Measurements from ENCODE around the gene RFT1.

RFT1 gene

DNA sequence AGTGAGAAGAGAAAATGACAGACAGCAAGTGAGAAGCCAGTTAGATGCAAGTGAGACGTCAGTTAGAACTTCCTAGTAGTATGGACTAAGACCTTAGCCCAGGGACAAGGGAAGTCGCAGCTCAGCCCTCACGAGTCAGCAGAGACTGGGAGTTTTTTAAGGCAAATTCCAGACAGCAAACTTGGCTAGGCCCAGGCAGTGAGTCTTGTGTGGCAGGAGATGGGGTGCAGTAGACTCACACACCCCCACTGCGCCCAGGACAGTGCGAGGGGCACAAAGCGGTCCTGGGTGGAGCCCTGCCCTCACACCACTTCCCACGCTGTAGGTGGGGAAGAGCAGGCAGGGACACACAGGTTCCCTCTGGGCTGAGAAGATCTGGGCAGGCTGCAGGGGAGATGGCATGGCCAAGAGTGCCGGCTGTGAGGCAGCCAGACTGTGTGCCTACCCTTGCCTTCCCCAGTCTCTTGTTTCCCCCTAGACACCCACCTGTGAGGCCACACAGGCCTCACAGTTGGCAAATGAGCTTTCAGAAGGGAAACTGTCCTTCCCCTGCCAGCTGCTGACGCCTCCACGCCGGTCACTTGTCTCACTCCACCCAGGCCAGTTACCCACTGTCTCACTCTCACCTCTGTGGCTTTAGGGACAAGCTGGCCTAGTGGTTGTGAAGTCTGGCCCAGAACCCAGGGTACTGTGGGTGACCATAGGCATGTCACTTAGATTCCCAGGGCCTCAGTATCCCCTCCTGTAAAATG, 17.1 kb upstream of the RFT1 start:
- no peaks in the 10 kb centered on the region for H3K27me3 Mint-ChIP-seq
- no peak overlapping the region for H3K4me3 Mint-ChIP-seq
- H3K27ac Mint-ChIP-seq, result no peak overlapping the region

DNA sequence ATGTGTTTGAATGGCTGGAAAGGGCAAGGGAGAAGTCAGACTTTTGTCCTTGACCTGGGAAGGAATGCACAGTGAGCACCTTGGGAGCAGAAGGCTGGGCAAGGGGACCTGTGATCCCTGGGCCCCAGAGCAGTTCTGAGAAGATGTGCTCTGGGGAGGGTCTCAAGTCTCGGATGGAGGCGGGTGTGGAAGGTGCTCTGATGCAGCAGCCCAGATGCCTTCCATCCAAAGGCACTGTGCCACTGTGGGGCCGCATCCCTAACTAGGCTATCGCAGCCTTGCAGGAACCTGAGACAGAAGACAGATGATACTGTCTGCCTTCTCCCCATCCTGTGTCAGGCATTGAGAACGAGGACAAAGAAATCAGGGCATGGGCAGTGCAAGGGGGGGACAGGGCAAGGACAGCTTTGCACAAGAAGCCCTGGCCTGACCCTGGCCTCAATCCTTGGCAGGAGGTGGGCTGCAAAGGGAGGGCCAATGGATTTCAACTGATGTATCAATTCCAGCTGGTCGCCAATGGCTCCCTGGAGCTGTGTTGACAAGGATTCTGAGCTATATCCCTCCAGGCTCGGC, 16.2 kb upstream of the RFT1 start:
- DNase-seq, result no peak
- Mint-ChIP-seq H3K4me3 (no peak overlapping the region), H3K4me1 (no peaks in the 10 kb centered on the region), H3K27ac (no peak overlapping the region), H3K9me3 (no peaks in the 10 kb centered on the region), H3K36me3 (ENCODE audit: low read depth) (no peaks in the 10 kb centered on the region), H3K27me3 (no peaks in the 10 kb centered on the region)
- no peak for ATAC-seq

More for the DNA sequence above, 17.1 kb upstream of the RFT1 start:
- ATAC-seq (no peak), DNase-seq (no peak)
- H3K36me3 Mint-ChIP-seq (ENCODE audit: low read depth), result no peaks in the 10 kb centered on the region
- H3K9me3 Mint-ChIP-seq, result no peaks in the 10 kb centered on the region
- H3K4me1 Mint-ChIP-seq, result no peaks in the 10 kb centered on the region

DNA sequence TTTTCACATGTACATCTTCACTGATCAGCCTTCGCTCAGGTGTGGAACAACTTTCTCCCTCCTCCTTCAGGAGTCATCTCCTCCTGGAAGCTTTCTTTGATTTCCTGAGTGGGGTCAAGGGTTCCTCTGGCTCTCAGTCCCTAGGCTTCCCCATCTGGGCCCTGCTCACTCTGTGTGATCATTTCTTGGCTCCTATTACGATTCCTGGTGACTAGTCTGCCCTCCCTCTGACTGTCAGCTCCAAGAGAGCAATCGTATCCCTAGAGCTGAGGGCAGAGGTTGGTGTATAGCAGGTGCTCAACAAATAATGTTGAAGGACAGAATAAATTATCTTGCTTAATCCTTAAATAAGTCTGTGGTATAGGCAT, 15.5 kb upstream of the RFT1 start:
- Mint-ChIP-seq H3K36me3 (ENCODE audit: low read depth) (no peaks in the 10 kb centered on the region), H3K27me3 (no peaks in the 10 kb centered on the region), H3K4me3 (no peak overlapping the region), H3K4me1 (no peaks in the 10 kb centered on the region), H3K9me3 (no peaks in the 10 kb centered on the region), H3K27ac (no peak overlapping the region)
- ATAC-seq (no peak), DNase-seq (no peak)

DNA sequence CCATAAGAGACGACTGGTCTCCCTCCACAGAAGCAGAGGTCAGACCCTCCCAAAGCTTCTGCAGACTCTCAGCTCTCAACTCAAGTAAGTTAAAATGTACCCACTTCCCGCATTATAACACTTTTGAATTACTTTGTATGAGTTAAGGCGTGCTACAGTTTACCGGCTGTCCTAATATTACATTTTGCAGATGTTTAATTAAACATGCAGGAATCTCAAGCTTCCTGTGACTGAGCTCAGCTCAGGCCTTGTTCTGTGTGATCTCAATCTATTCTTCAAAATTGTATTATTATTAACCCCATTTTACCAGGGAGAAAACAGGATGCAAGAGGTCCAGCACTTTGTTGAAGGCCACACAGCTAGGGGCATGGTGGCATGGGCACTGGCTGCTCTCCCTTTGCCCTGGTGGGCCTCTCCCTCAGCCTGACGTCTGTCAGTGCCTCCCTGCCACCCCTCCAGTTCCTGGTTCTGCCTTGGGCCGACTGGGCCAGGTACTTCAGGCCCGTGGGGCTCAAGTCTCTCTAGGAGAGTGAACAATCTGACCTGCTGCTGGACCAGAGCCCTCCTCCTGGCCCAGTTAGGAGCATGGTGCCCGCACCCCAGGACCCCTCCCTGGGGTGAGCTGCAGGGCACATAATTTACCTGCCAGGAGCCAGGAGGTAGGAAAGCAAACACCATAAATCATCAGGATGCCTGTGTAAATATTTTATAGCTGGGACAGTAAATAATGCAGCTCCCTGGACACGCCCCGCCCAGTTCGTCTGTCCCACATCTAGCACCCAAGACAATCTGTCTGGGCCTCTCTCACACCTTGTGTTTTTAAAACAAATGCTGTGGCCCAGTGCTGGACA, 14.9 kb upstream of the RFT1 start:
- Mint-ChIP-seq H3K4me1 (no peaks in the 10 kb centered on the region), H3K9me3 (no peaks in the 10 kb centered on the region), H3K36me3 (ENCODE audit: low read depth) (no peaks in the 10 kb centered on the region), H3K27ac (no peak overlapping the region), H3K27me3 (no peaks in the 10 kb centered on the region), H3K4me3 (no peak overlapping the region)
- DNase-seq (no peak), ATAC-seq (no peak)

DNA sequence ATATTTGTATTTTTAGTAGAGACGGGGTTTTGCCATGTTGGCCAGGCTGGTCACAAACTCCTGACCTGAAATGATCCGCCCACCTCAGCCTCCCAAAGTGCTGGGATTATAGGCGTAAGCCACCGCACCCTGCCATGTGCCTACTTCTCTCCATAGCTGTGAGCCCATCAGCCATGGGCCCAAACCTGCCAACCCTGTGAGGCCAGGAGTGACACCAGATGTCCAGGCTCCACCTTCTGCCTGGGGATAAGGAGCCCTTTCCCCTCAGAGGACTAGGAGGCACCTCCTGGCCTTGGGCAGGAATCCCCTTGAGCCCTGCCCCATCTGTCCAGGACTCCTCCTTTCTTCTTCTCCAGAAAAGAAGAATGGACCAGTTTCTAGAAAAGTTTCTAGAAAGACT, 14.2 kb upstream of the RFT1 start:
- Mint-ChIP-seq H3K27me3 (no peaks in the 10 kb centered on the region), H3K36me3 (ENCODE audit: low read depth) (no peaks in the 10 kb centered on the region), H3K4me3 (no peak overlapping the region), H3K4me1 (no peaks in the 10 kb centered on the region), H3K9me3 (no peaks in the 10 kb centered on the region), H3K27ac (no peak overlapping the region)
- DNase-seq (no peak), ATAC-seq (no peak)

DNA sequence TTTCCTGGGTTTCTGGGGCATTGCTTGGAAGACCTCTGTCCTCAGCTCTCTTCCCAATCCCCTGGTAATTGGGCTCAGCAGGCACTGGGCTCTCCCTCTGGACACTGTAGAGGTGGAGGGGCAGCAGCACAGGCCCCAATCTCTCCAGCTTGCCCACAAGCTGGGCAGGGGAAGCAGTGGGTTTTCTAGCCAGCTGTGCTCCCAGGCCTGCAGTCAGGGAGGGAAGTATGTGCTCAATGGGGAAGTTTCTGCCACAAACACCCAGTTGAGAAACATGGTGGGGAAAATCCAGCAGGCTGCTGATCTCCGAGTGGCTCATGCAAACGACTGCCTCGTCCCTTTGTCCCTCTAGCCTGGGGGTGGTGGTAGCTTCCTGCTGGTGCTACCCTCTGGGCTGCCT, 12.8 kb upstream of the RFT1 start:
- ATAC-seq (no peak), DNase-seq (no peak)
- H3K4me1 Mint-ChIP-seq, result no peaks in the 10 kb centered on the region
- no peak overlapping the region for H3K4me3 Mint-ChIP-seq
- no peak overlapping the region for H3K27ac Mint-ChIP-seq
- no peaks in the 10 kb centered on the region for H3K36me3 Mint-ChIP-seq (ENCODE audit: low read depth)
- H3K9me3 Mint-ChIP-seq, result no peaks in the 10 kb centered on the region
- no peaks in the 10 kb centered on the region for H3K27me3 Mint-ChIP-seq

DNA sequence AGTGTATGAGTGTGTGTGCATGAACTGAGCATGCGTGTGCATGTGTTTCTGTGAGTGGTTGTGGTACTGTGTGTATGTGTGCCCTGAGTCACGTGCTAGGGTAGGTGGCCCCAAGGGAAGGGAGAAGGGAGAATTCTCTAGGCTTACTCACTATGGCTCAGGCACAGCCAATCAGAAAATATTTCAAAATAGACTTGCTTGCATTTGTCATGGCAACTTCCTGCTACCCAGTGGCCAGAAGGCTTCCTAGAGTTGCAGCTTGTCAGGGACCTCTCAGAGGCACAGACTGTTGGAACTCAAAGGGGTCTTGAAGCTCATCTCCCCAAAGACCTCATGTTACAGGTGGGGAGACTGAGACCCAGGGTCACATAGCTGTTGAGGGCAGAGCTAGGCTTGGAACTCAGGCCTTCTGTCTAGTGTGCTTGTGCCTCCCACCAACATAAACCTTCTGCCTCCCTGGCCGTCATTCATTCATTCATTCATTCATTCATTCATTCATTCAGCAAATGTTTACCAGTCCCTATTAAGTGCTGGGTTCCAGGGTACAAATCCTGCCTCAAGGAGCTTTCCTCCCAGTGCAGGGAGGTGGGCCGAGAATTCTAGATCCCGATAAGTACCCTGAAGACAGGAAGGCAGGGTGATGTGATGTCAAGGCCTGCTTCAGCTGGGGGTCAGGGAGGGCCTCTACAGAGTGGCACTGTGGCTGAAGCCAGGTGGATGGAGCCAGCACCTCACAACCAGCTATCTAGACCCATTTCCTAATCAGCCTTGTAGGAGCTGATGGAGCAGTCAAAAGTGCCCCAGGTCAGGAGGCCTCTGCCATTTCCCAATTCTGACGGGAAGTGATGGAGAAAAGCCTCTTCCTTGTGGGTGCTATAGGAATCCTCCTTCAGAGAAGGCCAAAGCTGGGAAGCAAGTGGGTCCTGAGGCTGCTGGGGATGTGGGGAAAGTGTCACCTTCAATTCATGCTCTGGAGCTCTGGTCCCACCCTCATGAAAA, 10.9 kb upstream of the RFT1 start:
- H3K27me3 Mint-ChIP-seq, result no peaks in the 10 kb centered on the region
- no peaks in the 10 kb centered on the region for H3K9me3 Mint-ChIP-seq
- no peaks in the 10 kb centered on the region for H3K36me3 Mint-ChIP-seq (ENCODE audit: low read depth)
- no peak overlapping the region for H3K27ac Mint-ChIP-seq
- DNase-seq, result no peak
- no peak for ATAC-seq
- no peak overlapping the region for H3K4me3 Mint-ChIP-seq
- H3K4me1 Mint-ChIP-seq, result no peaks in the 10 kb centered on the region

DNA sequence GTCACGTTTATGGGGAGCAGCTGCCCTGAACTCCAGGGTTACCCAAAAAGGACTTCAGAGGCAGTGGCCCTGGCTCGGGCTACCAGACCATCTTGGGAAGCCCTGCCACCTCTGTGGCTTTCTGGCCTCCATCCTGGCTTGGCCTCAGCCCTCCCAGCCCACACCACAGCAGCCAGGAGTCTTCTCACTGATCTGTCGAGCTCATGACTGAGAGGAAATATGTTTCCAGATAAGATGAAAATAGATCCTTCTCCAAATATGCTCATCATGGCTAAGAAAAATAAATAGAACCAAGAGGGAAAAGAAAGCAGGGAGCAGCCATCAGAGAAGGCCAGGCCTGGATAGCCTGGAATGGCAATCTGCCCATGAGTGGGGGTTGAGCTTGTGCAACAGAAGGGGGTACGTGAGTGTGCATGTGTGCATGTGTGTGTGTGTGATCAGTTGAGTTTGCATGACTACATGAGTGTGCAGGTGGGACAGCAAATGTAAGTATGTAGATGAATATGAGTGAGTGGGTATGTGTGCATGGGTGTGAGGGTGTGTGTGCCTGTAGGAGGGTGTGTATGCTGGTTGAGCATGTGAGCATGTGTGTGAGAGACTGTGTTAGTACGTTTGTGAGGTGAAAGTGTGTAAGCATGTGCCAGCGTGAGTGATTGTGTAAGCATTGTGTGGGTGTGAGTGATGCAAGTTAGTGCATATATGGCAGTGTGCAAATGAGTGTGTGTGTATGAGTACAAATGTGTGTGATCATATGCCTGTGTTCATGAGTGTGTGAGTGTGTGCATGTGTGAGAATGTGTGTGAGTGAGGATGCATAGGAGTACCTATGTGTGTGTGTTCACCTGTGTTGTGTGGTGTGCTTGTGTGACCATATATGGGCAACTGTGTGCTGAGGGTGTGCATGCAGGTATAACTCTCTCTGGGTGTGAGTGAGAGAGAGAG, 9.9 kb upstream of the RFT1 start:
- Mint-ChIP-seq H3K27ac (no peak overlapping the region), H3K4me1 (no peaks in the 10 kb centered on the region), H3K36me3 (ENCODE audit: low read depth) (no peaks in the 10 kb centered on the region), H3K9me3 (no peaks in the 10 kb centered on the region), H3K4me3 (no peak overlapping the region), H3K27me3 (no peaks in the 10 kb centered on the region)
- ATAC-seq (no peak), DNase-seq (no peak)

DNA sequence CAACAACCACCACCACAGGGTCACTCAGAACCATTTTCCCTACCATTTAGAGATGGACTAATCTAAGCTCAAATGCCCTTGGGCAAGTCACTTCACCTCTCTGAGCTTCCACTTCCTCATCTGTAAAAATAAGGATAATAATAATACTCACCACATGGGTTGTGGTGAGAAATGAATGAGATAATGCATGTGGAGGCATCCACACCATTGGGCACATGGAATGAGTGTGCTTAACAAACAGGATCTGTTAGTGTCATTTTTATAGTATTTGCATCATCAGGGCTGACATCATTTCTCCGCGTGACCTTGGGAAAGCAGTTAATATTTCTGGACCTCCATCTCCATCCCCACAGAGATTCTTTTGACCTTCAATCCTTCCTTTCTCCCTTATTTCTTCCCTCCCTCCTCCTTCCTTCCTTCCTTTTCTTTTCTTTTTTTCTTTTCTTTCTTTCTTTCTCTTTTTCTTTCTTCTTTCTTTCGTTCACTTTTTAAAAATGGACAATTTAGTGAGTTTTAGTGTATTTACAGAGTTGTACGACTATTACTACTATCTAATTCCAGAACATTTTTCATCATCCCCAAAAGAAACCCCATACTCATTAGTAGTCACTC, 7.7 kb upstream of the RFT1 start:
- no peak for ATAC-seq
- Mint-ChIP-seq H3K36me3 (ENCODE audit: low read depth) (no peaks in the 10 kb centered on the region), H3K4me3 (no peak overlapping the region), H3K27me3 (no peaks in the 10 kb centered on the region), H3K4me1 (no peaks in the 10 kb centered on the region), H3K27ac (no peak overlapping the region), H3K9me3 (no peaks in the 10 kb centered on the region)
- DNase-seq, result no peak

DNA sequence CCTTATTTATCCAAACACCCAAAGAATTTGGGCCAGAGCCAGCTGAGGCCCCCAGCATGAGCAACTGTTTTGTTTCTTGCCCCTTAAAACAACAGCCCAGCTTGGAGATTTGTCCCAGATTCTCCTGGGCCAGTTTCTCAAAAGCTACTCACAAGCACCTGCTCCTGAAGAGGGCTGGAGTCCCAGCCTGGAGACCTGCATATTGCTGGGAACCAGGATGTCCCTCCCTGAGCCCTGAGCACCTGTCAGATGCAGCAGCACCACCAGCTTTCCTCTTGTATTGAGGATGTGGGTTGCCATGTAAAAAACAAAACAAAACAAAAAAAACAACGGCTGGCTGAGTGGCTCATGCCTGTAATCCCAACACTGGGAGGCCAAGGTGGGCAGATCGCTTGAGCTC, 7.0 kb upstream of the RFT1 start:
- DNase-seq, result no peak
- no peak overlapping the region for H3K27ac Mint-ChIP-seq
- H3K4me1 Mint-ChIP-seq, result no peaks in the 10 kb centered on the region
- no peak for ATAC-seq
- no peaks in the 10 kb centered on the region for H3K27me3 Mint-ChIP-seq
- H3K36me3 Mint-ChIP-seq (ENCODE audit: low read depth), result no peaks in the 10 kb centered on the region
- no peaks in the 10 kb centered on the region for H3K9me3 Mint-ChIP-seq
- H3K4me3 Mint-ChIP-seq, result no peak overlapping the region

DNA sequence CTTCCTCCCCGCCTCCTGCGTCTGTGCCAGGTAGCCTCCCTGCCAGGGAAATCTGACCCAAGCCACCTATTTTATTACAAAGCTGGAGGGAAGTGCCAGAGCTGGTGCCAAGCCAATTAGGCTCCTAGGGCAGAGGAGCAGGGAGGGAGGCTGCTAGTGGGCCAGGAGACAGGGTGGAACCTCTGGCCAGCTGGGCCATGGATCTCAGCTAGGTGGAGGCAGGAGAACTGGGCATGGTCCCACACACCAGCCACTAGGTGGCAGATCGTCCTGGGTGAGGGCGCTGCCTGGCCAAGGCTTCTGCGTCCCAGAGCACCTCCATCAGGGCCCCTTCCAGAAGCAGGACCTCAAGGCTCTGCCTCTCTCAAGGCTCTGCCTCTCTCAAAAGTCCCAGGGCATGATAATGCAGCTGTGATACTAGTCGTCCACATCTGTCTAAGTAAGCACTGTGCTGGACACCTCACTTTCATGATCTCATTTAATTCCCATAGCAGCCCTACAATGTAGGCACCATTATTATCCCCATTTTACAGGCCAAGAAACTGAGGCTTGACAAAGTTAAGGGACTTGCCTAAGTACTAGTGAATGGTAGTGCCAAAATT, 4.5 kb upstream of the RFT1 start:
- Mint-ChIP-seq H3K36me3 (ENCODE audit: low read depth) (no peaks in the 10 kb centered on the region), H3K27me3 (no peaks in the 10 kb centered on the region), H3K9me3 (no peaks in the 10 kb centered on the region), H3K27ac (no peak overlapping the region), H3K4me3 (no peak overlapping the region), H3K4me1 (peaks cover 11% of the 10 kb centered on the region)
- DNase-seq (peak; percentile 72), ATAC-seq (peak; percentile 68)

DNA sequence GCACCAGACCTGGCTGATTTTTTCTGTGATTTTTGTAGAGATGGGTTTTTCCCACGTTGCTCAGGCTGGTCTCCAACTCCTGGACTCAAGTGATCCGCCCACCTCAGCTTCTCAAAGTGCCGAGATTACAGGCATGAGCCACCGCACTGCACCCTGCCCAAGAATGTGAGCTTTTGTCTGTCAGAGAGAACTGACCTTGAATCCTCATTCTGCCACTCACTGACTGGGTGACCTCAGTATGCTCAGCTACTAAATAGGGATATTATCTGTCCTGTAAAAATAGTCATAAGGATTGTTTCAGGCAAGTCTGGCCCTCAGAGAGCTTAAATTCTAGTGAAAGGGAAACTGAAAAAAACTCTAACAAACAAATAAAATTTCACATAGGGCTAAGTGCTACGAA, 2.1 kb upstream of the RFT1 start:
- Mint-ChIP-seq H3K27ac (peak overlapping the region; percentile 28), H3K4me1 (peaks cover 25% of the 10 kb centered on the region), H3K9me3 (no peaks in the 10 kb centered on the region), H3K36me3 (ENCODE audit: low read depth) (peaks cover 5% of the 10 kb centered on the region), H3K27me3 (no peaks in the 10 kb centered on the region), H3K4me3 (no peak overlapping the region)
- no peak for ATAC-seq
- DNase-seq, result no peak

DNA sequence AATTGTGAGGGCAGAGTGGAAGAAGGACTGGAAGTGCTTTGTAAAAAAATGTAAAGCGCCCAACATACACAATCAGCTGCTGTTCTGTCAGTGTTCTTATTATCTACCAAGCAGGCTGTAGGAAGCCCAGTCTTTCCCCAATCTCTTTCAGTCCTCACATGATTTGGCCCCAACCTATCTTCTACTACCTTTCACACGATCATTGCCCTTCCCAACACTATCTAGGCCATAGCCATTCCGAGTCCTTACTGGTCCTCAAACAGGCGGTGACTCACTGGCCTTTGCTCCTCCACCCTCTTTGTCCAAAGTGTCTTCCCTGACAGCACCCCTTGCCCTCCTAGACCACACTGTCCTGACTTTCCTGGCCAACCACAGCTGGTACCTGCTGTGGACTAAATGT, 861 bp upstream of the RFT1 start:
- H3K27me3 Mint-ChIP-seq, result no peaks in the 10 kb centered on the region
- ATAC-seq, result no peak

More for the DNA sequence above, 861 bp upstream of the RFT1 start:
- no peaks in the 10 kb centered on the region for H3K9me3 Mint-ChIP-seq
- H3K4me3 Mint-ChIP-seq, result peak overlapping the region; percentile 95
- H3K27ac Mint-ChIP-seq, result peak overlapping the region; percentile 99
- H3K4me1 Mint-ChIP-seq, result peaks cover 25% of the 10 kb centered on the region
- H3K36me3 Mint-ChIP-seq (ENCODE audit: low read depth), result peaks cover 5% of the 10 kb centered on the region
- no peak for DNase-seq

All from activated naive CD8-positive, alpha-beta T cell treated with anti-CD3 and anti-CD28 coated beads, Interleukin-2, amount 50 U/mL, for 24 hours (primary cell).